Non-pigmented ciliary epithelial cell (primary cell): ENCODE results near the gene KCNK4.

ENCODE experiments used
- DNase-seq: peaks from one replicate; pipeline ENCODE4 v3.0.0-alpha.2; 2010; ENCODE audit warnings: low read depth

Gene KCNK4

GRCh38 chr11:64327993-64328392, 36.9 kb downstream of the KCNK4 start:
- DNase-seq = no peak

GRCh38 chr11:64330888-64331287, 39.8 kb downstream of the KCNK4 start:
- DNase-seq = no peak

GRCh38 chr11:64331569-64332371, 40.7 kb downstream of the KCNK4 start:
- DNase-seq = peak; percentile 42

DNA sequence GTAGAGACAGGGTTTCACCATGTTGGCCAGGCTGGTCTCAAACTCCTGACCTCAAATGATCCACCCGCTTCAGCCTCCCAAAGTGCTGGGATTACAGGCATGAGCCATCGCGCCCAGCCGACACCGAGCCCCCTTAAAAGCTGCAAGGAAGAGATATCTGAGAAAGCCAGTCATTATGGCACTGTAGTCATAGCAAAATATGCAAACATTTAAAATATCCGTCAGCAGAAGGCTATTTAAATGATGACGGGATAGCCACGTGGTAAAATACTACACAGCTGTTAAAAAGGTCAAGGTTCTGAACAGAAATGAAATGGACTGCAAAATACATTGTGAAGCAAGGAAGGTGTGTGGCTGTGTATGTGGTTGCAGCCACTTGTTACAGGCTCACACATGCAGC, 42.5 kb downstream of the KCNK4 start:
- DNase-seq = no peak

DNA sequence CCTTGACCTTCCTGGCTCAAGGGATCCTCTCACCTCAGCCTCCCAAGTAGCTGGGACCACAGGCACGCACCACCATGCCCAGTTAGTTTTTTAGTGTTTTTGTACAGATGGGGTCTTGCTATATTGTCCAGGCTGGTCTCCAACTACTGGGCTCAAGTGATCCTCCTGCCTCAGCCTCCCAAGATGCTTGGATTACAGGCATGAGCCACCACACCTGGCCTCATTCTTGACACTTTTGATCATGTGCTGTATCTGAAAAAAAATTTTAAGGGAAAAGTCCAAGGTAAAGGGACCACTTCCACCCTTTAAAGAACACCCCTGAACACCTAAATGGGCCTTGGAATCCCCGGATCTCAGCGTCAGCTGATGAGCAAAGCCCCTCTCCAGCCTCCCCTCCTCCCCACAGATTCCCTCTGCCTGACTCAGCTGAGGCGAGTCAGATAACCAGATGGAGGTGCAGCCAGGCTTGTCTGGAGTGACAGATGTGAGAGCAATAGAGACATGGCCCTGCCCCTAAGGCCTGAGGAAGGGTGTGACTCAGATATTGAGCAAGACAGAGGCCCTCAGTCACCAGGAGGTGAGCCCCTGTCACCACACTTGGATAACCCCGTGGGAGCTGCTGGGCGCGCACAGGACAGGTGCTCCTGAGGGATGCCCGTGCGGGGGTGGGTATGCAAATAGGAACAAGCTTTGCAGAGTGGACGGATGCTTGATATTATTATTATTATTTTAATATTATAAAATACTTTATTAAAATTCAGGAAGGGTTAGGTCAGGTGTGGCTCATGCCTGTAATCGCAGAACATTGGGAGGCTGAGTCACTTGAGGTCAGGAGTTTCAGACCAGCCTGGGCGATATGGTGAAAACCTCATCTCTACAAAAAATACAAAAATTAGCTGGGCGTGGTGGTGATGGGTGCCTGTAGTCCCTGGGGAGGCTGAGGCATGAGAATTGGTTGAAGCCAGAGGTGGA, 43.9 kb downstream of the KCNK4 start:
- peak; percentile 87 for DNase-seq

DNA sequence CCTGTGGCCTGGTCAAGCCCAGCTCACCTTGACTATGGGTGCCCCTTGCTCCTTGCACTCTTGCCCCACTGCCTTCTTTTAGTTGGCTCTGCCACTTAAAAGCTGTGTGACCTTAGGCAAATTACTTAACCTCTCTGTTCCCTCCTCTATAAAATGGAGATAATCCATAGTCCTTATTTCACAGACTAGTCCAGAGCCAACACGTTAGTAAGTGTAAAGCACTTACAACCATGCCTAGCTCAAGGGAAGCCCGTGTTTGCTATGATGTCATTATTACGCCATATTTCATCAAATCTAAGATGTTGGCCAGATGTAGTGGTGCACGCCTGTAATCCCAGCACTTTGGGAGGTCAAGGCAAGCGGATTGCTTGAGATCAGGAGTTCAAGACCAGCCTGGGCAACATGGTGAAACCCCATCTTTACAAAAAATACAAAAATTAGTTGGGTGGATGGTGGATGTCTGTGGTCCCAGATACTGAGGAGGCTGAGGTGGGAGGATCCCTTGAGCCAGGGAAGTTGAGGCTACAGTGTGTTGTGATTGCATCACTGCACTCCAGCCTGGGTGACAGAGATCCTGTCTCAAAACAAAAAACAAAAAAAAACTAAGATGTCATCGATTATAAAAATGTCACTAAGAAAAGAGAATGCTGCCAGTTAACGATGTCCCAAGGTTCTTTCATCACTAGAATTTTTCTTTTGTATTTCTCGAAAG, 46.6 kb downstream of the KCNK4 start:
- no peak for DNase-seq

GRCh38 chr11:64338716-64339115, 47.6 kb downstream of the KCNK4 start:
- no peak for DNase-seq

- DNase-seq = no peak
These were observed 48.2 kb downstream of the KCNK4 start for GRCh38 chr11:64339286-64339685.

DNA sequence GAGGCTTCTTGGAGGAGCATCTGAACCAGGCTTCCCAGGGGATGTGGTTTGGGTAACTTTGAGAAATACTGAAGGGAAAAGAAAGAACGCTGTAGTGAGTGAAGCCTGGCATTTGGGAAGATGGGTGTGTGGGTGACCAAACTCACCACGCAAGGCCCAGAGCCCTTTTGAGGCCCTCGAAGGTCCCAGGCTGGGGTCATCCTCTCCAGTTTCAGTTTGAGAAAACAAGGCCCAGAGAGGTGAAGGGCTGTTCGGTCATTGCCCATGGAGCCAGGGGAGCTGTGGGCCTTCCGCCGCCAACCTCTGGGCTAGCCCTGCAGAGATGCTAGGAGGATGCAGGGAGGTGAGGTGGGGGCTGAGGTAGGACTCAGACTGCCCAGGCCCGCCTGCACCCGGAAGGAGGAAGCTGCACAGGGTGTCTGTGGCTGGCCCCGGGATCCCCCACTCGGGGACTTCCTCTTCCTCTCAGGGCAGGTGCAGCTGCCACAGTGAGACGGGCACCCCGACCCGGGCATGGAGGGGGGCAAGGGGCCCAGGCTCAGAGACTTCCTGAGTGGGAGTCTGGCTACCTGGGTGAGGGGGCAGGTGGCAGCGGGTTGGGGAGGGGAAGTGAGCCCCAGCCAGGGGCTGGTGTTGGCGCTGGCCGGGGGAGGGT, 48.8 kb downstream of the KCNK4 start, which contains the start of gene CCDC88B:
TSS of gene CCDC88B (plus strand) at position 451 of the 655 bp plus-strand sequence. CDS start at position 514, 63 bp downstream.
- no peak for DNase-seq

DNA sequence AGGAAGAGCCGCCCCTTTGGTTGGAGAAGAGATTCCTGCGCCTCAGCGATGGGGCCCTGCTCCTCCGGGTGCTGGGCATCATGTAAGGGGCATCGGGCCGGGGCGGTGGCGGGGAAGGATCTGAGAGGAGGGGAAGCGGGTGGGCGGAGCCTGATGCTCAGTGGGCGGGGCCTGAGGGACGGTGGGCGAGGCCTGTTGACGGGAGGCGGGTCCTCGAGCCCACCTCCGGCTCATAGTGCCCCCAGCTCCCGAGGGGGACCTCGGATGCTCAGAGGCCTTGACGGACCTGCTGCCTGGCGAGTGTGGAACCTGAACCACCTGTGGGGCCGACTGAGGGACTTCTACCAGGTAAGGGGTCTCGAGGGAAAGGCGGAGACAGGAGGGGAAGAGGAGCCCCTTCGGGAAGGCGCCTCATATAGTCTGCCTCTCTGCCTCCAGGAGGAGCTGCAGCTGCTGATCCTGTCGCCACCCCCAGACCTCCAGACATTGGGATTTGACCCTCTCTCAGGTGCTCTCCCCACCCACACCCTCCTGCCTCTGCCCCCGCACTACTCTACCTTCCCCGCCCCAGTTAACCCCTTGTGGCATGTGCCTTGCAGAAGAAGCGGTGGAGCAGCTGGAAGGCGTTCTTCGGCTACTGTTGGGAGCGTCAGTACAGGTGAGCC, 49.7 kb downstream of the KCNK4 start:
- no peak for DNase-seq

DNA sequence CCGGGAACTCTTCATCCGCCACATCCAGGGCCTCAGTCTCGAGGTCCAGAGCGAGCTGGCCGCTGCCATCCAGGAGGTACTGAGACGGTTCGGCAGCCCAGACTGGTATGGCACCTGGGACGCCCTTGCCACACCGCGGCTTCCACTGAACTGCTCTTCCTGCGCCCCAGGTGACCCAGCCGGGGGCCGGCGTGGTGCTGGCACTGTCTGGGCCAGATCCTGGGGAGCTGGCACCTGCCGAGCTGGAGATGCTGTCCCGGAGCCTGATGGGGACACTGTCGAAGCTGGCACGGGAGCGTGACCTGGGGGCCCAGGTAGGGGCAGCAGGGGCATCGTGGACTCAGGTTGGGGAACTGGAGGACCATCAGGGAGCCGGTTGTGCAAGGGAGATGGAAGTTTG, 50.3 kb downstream of the KCNK4 start:
- no peak for DNase-seq

- DNase-seq = no peak
These were observed 51.0 kb downstream of the KCNK4 start for GRCh38 chr11:64341851-64342791.

DNA sequence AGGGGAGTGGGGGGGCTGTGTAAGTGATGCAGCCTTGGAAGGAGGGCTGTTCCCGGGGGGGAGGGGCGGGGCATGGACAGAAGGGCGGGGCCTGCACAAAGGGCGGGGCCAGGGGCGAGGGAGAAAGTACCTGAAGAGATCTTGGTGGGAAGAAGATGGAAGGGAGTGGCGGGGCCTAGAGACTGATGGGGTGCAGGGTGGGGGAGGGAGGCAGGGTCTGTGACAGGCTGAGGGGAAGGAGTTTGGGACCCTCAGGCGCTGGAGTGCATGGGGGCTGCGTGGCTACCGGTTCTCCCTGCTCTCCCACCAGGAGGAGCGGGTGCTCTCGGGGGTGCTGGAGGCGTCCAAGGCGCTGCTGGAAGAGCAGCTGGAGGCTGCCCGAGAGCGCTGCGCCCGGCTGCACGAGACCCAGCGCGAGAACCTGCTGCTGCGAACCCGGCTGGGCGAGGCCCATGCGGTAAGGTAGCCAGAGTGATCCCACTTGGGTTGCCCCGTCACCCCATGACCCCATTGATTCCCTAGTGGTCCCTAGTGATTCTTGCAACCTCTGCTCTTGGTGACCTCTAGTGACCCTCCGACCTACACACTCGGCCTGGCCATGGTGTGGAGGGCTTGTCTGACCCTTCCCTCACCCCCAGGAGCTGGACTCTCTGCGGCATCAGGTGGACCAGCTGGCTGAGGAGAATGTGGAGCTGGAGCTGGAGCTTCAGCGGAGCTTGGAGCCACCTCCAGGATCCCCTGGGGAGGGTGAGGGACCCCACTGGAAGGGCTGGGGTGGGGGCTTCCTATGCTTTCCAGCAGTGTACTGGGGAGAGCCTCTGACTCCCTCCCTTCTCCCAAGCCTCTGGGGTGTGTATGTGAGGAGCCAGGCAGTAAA, 52.0 kb downstream of the KCNK4 start:
- no peak for DNase-seq

GRCh38 chr11:64343767-64344559, 52.9 kb downstream of the KCNK4 start:
- DNase-seq = no peak

DNA sequence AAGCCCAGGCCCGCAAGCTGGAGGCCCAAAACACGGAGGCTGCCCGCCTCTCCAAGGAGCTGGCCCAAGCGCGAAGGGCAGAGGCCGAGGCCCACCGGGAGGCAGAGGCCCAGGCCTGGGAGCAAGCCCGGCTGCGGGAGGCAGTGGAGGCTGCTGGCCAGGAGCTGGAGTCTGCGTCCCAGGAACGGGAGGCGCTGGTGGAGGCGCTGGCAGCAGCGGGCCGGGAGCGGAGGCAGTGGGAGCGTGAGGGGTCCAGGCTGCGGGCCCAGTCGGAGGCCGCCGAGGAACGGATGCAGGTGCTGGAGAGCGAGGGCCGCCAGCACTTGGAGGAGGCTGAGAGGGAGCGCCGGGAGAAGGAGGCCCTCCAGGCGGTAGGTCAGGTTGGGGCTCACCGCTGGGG, 53.7 kb downstream of the KCNK4 start:
- no peak for DNase-seq

DNA sequence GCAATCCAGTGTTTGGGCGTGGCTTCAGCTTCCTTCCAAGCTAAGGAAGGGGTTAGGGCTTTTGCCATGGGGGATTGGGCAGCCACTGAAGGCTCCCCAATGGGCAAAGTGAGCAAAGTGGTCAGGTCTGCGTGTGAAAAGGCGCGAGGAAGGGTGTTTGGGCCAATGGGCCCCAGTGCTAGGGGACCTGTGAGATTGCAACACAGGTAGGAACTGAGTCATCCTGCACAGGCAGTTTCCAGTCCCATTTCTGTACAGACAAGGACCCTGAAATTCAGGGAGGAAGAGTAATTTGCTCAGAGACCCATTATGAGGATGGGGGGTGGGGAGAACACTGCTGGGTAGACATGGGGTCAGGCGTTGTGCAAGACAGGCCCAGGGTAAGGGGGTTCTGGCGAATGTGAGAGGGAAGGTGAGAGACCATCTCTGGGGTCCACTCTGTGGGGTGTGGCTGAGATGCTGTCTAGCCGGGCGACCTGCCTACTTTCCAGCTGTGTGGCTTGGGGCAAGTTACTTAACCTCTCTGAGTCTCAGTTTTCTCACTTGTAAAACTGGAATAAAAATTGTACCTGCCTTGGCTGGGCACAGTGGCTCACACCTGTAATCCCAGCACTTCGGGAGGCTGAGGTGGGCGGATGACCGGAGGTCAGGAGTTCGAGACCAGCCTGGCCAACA, 56.2 kb downstream of the KCNK4 start:
- DNase-seq = no peak

- DNase-seq = no peak
These were observed 57.4 kb downstream of the KCNK4 start for GRCh38 chr11:64348383-64349024.
